Subcutaneous abdominal adipose tissue (tissue), 5 donors: ENCODE measurements around the gene TSPAN17.
A peak's percentile ranks its signal among the peaks of the same experiment; 100 is the strongest.

ENCODE experiments used
- H3K27ac ChIP-seq: one replicate; pipeline ENCODE4 v1.7.0; 2013; ENCODE audit warnings: low read depth, mild to moderate bottlenecking, inconsistent platforms, low read length, moderate library complexity
- H3K27me3 ChIP-seq, 5 donors: one replicate each; pipeline ENCODE4 v1.7.0; 2013; ENCODE audit warnings: low read length in 5 of 5, inconsistent platforms in 1 of 5; ENCODE audit not compliant: control insufficient read depth in 5 of 5, insufficient read depth in 4 of 5
- H3K36me3 ChIP-seq, 5 donors: one replicate each; pipeline ENCODE4 v1.7.0; 2013; ENCODE audit warnings: low read length in 5 of 5; ENCODE audit not compliant: control insufficient read depth in 5 of 5, insufficient read depth in 5 of 5
- H3K4me1 ChIP-seq, 5 donors: one replicate each; pipeline ENCODE4 v1.7.0; 2013; ENCODE audit warnings: low read length in 5 of 5, mild to moderate bottlenecking in 3 of 5, moderate library complexity in 1 of 5; ENCODE audit not compliant: control insufficient read depth in 5 of 5, insufficient read depth in 5 of 5
- H3K4me3 ChIP-seq, 5 donors: one replicate each; pipeline ENCODE4 v1.7.0; 2013; ENCODE audit warnings: low read length in 5 of 5, low read depth in 1 of 5
- H3K9ac ChIP-seq, 5 donors: one replicate each; pipeline ENCODE4 v1.7.0; 2013; ENCODE audit warnings: low read length in 5 of 5, mild to moderate bottlenecking in 4 of 5, moderate library complexity in 3 of 5
- H3K9me3 ChIP-seq, 5 donors: one replicate each; pipeline ENCODE4 v1.7.0; 2013; ENCODE audit warnings: low read length in 5 of 5; ENCODE audit not compliant: control insufficient read depth in 5 of 5
- donor health status: healthy.
- donor health status: healthy.
- donor health status: healthy.
- donor health status: healthy.
- donor health status: healthy.

The TSPAN17 gene

DNA sequence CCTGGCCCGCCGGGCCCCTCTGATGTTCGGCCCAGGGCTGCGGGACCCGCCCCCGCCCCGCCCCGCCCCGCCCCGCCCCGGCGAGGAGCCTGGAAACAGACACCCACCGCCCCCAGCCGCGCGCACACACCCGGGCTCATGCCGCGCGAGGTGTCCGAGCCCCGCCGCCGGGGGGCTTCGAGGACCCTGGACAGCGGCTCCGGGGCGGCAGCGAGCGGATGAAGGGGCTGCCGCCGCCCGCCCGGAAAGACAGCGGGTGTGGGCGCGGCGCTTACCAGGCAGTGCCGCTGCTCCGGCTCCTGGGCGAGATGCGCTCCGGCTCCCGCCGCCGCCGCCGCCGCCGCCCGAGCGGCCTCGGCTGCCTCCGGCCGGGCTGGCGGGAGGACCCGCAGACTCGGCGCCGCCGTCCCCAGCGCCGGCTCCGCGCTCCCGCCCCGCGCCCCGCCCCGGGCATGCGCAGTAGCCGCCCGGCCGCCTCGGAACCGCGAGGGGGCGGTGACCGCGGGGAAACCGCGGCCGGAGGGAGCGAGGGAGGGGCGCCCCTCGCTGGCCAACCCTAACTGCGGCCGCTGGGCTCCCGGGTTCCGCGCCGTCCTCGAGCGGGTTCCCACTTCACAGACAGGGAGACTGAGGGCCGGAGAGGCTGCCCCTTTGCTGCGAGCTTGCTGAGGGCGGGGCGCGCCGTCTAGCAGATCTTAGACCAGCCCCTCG is 37.4 kb upstream of the TSPAN17 start, which contains the start of gene GPRIN1:
Gene GPRIN1 (minus strand): TSS at position 433 of the 711 bp plus-strand sequence. CDS start 10,322 bp downstream, outside the sequence.
- H3K9ac ChIP-seq, result no peak within 1 kb of the TSS
- peak within 1 kb of the TSS; percentile 15 to 63 (median 62) for H3K4me3 ChIP-seq
- no peaks in the 10 kb centered on the region for H3K9me3 ChIP-seq
- peaks cover 6 to 25% (median 11%) of the 10 kb centered on the region in 5 donors for H3K27me3 ChIP-seq
- H3K4me1 ChIP-seq, result peaks cover 0 to 10% (median 8%) of the 10 kb centered on the region in 5 donors
- H3K36me3 ChIP-seq, result no peaks in the 10 kb centered on the region
- H3K27ac ChIP-seq, result no peak within 1 kb of the TSS

DNA sequence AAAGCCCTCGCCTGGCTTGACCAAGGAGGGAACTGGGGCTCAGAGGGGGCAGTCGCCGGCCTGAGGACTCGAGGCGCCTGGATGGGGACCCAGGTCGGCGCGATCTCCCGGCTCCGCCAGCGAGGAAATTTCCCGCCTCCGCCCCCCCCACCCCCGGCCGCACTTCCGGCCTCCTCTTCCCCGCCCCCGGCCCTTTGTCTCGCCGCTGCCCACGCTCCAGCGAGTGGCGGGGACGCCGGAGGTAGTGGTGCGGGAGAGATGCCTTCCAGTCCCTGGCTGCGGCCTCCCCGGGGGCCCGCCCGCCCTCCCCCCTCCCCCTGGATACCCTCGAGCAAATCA is 36.9 kb upstream of the TSPAN17 start:
- Histone ChIP-seq H3K9ac (no peak overlapping the region), H3K27ac (no peak overlapping the region), H3K9me3 (no peaks in the 10 kb centered on the region), H3K4me1 (peaks cover 0 to 10% (median 8%) of the 10 kb centered on the region in 5 donors), H3K27me3 (peaks cover 6 to 28% (median 11%) of the 10 kb centered on the region in 5 donors), H3K4me3 (peak overlapping the region in 4 of 5 donors; percentile 48 to 63 (median 62)), H3K36me3 (no peaks in the 10 kb centered on the region)

DNA sequence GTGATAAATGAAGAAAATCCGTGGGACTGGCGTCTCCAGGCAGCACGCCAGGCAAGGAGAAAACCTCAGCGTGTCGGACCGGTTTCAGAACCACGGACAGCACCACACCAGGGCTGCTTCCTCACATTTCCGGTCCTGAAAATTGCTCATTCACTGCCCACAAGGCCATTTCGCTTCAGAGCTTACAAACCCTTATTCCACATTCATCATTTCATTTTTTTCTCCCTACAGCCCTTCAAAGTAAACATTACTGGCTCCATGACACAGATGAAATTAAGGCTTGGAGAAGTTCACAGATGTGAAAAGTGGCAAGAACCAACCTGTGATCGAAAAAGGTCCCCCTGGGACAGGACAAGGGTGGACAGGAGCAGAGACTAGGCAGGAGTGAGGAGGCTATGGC is 35.8 kb upstream of the TSPAN17 start:
- Histone ChIP-seq H3K4me1 (peaks cover 0 to 10% (median 8%) of the 10 kb centered on the region in 5 donors), H3K36me3 (no peaks in the 10 kb centered on the region), H3K9me3 (no peaks in the 10 kb centered on the region), H3K27ac (no peak overlapping the region), H3K27me3 (peaks cover 6 to 32% (median 18%) of the 10 kb centered on the region in 5 donors), H3K4me3 (no peak overlapping the region), H3K9ac (no peak overlapping the region)

DNA sequence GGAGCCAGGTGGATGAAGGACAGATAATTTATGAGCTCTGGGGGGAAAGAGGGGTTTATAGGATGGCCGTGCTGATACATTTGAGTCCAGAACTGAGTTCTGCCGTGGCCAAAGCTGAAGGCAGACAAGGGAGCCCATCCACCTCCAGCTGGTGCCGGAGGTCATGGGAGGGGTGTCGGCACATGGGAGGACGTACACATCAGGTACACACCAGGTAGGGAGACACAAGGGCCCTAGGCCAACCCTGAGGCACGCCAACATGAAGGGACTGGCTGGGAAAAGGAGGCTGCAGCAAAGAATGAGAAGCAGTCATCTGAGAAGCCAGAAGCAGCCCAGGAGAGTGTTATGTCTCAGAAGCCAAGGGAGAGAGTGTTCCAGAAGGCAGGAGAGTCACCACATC is 35.3 kb upstream of the TSPAN17 start:
- peaks cover 0 to 10% (median 8%) of the 10 kb centered on the region in 5 donors for H3K4me1 ChIP-seq
- no peak overlapping the region for H3K4me3 ChIP-seq
- no peaks in the 10 kb centered on the region for H3K9me3 ChIP-seq
- no peak overlapping the region for H3K9ac ChIP-seq
- H3K27me3 ChIP-seq, result peaks cover 8 to 33% (median 23%) of the 10 kb centered on the region in 5 donors
- H3K36me3 ChIP-seq, result no peaks in the 10 kb centered on the region
- no peak overlapping the region for H3K27ac ChIP-seq

DNA sequence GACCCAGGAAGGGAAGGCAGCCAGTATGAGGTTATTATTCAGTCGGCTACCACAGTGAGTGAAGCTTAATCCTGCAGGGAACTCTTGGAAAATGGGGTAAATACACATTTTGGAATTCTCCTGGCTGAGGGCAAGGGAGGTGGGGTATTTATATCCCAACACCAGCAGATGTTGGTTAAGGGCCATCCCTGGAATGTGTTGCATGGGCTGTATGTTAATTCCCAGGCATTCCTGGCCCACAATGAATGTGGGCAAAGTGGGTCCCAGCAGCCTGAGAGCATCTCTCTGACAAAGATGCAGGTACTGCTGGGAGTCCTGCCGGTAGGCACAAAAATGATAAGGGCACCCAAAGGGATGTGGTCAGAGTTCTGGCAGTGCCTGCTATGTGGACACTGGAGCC is 34.4 kb upstream of the TSPAN17 start:
- Histone ChIP-seq H3K4me3 (no peak overlapping the region), H3K9ac (no peak overlapping the region), H3K27me3 (peaks cover 13 to 40% (median 31%) of the 10 kb centered on the region in 5 donors), H3K36me3 (no peaks in the 10 kb centered on the region), H3K27ac (no peak overlapping the region), H3K9me3 (no peaks in the 10 kb centered on the region), H3K4me1 (peaks cover 0 to 10% (median 8%) of the 10 kb centered on the region in 5 donors)

DNA sequence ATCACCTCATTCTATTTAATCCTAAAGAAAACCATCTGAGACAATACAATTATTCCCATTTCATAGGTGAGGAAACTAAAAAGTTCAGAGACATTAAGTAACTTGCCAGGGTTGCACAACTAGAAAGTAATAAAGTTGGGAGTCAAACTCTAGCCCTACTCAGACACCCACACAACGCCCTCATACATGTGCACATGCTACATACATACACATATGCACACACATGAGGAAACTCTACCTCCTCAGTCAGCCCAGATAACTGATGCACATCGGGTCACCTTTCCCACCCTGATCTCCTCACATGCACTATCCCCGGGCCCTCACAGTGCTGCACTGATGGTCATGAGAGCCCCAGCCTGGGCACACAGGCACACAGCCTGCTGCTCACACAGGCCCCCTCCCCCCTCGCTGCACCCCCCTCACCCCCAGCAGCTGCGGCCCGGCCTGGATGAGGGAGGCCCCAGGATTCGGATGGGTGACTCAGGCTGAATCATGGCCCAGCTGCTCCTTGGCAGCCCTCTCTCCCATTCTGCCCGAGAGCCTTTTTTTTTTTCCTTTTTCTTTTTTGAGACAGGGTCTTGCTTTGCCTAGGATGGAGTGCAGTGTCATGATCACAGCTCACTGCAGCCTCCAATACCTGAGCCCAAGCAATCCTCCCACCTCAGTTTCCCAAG is 32.3 kb upstream of the TSPAN17 start:
- H3K4me1 ChIP-seq, result peaks cover 0 to 16% (median 13%) of the 10 kb centered on the region in 5 donors
- H3K27me3 ChIP-seq, result peaks cover 27 to 48% (median 45%) of the 10 kb centered on the region in 5 donors
- H3K9me3 ChIP-seq, result peaks cover 0 to 2% (median 0%) of the 10 kb centered on the region in 5 donors
- H3K36me3 ChIP-seq, result no peaks in the 10 kb centered on the region
- no peak overlapping the region for H3K9ac ChIP-seq
- H3K27ac ChIP-seq, result no peak overlapping the region
- H3K4me3 ChIP-seq, result no peak overlapping the region

DNA sequence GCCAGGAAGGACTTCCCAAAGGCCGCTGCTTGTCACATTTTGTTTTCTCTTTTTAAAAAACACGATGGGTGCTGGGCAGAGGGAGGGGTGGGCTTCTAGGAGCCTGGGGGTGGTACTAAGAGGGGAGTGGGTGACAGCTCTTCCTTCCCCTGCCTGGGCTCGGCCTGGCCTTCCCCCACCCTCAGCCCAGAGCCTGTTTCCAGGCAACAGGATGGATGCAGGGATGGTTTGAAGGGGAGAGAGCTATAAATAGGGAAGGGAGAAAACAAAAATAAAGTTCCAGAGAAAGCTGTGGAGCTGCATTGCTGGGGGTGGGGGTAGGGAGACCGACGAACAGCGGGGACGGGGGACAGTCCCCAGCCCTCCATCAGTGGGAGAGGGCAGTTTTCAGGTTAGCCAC is 30.8 kb upstream of the TSPAN17 start:
- Histone ChIP-seq H3K27ac (no peak overlapping the region), H3K36me3 (no peaks in the 10 kb centered on the region), H3K4me1 (peaks cover 0 to 21% (median 19%) of the 10 kb centered on the region in 5 donors), H3K9me3 (peaks cover 0 to 2% (median 0%) of the 10 kb centered on the region in 5 donors), H3K27me3 (peaks cover 43 to 64% (median 60%) of the 10 kb centered on the region in 5 donors), H3K9ac (no peak overlapping the region), H3K4me3 (no peak overlapping the region)

DNA sequence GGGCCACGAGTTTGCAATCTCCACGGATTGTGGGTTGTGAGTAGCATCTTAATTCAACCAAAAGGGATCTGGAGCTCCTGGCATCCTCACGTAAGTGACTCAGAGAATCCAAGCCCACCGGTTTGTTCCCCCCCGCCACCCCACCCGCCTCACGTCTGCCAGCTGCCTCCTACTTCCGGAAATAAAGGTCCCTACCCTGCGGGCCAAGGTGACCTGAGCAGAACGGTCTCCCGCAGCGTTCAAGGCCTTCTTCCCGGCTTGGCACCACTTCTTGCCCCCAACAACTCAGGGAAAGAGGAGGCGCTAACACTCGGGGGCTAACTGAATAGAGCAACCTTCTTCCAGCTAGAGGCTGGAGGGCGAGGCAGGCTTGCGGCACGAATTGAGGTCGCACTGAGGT is 28.5 kb upstream of the TSPAN17 start:
- H3K4me1 ChIP-seq, result peaks cover 0 to 21% (median 19%) of the 10 kb centered on the region in 5 donors
- H3K27me3 ChIP-seq, result peaks cover 48 to 65% (median 60%) of the 10 kb centered on the region in 5 donors
- peaks cover 0 to 2% (median 0%) of the 10 kb centered on the region in 5 donors for H3K9me3 ChIP-seq
- no peak overlapping the region for H3K9ac ChIP-seq
- H3K4me3 ChIP-seq, result peak overlapping the region in 1 of 5 donors; percentile 0
- H3K27ac ChIP-seq, result no peak overlapping the region
- no peaks in the 10 kb centered on the region for H3K36me3 ChIP-seq

DNA sequence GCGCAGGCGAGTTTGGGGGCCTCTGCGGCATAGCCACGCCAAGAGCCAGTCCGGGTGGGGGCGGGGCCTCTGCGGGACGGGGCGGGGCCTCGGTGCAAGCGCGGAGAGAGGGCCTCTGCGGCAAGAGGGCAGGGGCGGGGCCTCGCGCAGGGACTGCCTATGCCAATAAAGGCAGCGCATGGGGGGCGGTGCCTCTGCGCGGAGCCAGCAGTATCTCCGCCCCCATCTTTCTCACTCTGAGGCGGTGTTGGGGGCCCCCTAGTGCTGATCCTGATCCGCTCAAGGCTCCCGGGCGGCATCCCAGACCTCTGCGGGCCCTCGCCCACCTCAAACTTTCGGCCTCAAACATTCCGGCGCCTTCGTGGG is 28.1 kb upstream of the TSPAN17 start:
- no peak overlapping the region for H3K27ac ChIP-seq
- H3K36me3 ChIP-seq, result no peaks in the 10 kb centered on the region
- peaks cover 51 to 66% (median 64%) of the 10 kb centered on the region in 5 donors for H3K27me3 ChIP-seq
- H3K9ac ChIP-seq, result no peak overlapping the region
- H3K9me3 ChIP-seq, result peaks cover 0 to 2% (median 0%) of the 10 kb centered on the region in 5 donors
- H3K4me3 ChIP-seq, result peak overlapping the region in 2 of 5 donors; percentile 0 to 49
- peaks cover 0 to 21% (median 19%) of the 10 kb centered on the region in 5 donors for H3K4me1 ChIP-seq
